SIG-M5 treated with dmso at 0.1 percent for 504 hours (cell line): ENCODE measurements around the gene DDX3X.
"Not testable (repeated sequence)": the region's sequence is repeated elsewhere in the genome, so short reads cannot be mapped to it uniquely, and the experiment has no call there.

Experiments used
- DNase-seq: peaks from one replicate; lab custom pipeline; 2025; ENCODE audit not compliant: unreplicated experiment; lab: John Stamatoyannopoulos, UW

The DDX3X gene

DNA sequence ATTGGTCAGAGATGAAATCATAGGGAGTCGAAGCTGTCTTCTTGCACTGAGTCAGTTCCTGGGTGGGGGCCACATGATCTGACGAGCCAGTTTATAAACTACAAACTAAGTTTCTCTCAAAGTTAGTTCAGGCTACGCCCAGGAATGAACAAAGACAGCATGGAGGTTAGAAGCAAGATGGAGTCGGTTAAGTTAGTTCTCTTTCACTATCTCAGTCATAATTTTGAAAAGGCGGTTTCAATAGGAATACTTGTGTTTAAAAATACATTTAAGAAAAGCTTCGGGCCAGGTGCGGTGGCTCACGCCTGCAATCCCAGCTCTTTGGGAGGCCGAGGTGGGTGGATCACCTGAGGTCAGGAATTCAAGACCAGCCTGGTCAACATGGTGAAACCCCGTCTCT, 77.3 kb downstream of the DDX3X start:
- DNase-seq: not testable (repeated sequence)

DNA sequence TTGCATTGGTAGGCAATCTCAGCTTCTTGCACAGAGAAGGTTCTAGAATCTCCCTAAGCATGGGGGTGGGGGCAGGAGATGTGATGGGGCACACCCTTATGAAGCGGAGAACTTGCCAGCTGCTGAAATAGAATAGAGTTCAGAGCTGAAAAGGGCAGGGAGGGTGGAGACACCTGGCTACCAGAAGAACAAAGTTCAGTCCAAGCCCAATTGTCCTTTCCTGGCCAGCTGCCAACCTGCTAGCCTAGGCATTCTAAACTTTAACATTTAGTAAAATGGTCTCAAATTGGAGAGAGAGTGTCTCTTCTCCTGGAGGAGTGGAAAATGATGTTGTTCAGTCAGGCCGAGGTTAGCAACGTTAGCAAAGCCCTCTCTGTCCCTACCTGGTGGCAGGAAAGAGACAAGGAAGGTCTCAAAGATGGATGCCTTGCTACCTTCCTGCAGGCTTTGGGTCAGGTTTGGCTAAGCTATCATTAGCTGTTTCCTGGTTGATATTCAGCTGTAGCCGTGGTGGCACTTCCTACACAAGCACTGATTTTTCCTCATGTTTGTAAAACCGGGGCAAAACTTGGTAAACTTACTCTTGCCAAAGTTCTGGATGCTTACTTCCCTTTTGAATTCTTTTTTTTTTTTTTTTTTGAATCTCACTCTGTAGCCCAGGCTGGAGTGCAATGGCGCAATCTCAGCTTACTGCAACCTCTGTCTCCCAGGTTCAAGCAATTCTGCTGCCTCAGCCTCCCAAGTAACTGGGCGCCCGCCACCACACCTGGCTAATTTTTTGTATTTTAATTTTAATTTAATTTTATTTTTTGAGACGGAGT, 78.5 kb downstream of the DDX3X start:
- no peak for DNase-seq
